Mesendoderm (in vitro differentiated cells): ENCODE data around the gene EPB41L5.
"Not testable (repeated sequence)": the region's sequence is repeated elsewhere in the genome, so short reads cannot be mapped to it uniquely, and the experiment has no call there.

Source experiments
- DNase-seq: peaks from one replicate; pipeline ENCODE4 v3.0.0; 2013
- H2AK5ac ChIP-seq: 2 replicates; pipeline ENCODE4 v1.6.1; 2013; ENCODE audit warnings: low read length, inconsistent platforms
- H2BK120ac ChIP-seq: 2 replicates; pipeline ENCODE4 v1.6.1; 2013; ENCODE audit warnings: low read depth, mild to moderate bottlenecking, low read length, moderate library complexity, mixed read lengths
- H2BK15ac ChIP-seq: replicated peaks from 2 replicates; pipeline ENCODE4 v1.6.1; 2013; ENCODE audit warnings: low read depth, mild to moderate bottlenecking, moderate library complexity
- H2BK5ac ChIP-seq: 2 replicates; pipeline ENCODE4 v1.6.1; 2013; ENCODE audit warnings: low read length, inconsistent platforms
- H3K18ac ChIP-seq: 2 replicates; pipeline ENCODE4 v1.6.1; 2013; ENCODE audit warnings: mild to moderate bottlenecking, low read length, mixed read lengths
- H3K23ac ChIP-seq: one replicate; pipeline ENCODE4 v1.6.1; 2013; ENCODE audit warnings: low read length
- H3K27ac ChIP-seq: 2 replicates; pipeline ENCODE4 v1.5.1; 2013; ENCODE audit warnings: low read depth, mild to moderate bottlenecking, inconsistent platforms, low read length, moderate library complexity
- H3K27me3 ChIP-seq: 2 replicates; pipeline ENCODE4 v1.6.1; 2013; ENCODE audit warnings: low read length, control low read depth, mild to moderate bottlenecking, inconsistent platforms; ENCODE audit not compliant: insufficient read depth, poor library complexity
- H3K36me3 ChIP-seq: 2 replicates; pipeline ENCODE4 v1.6.1; 2013; ENCODE audit warnings: low read length, inconsistent platforms; ENCODE audit not compliant: control insufficient read depth, insufficient read depth
- H3K4ac ChIP-seq: one replicate; pipeline ENCODE4 v1.6.1; 2013; ENCODE audit warnings: low read depth, mild to moderate bottlenecking, low read length, moderate library complexity
- H3K4me1 ChIP-seq: 2 replicates; pipeline ENCODE4 v1.6.1; 2013; ENCODE audit warnings: low read depth, low read length, inconsistent platforms; ENCODE audit not compliant: control insufficient read depth
- H3K4me2 ChIP-seq: 2 replicates; pipeline ENCODE4 v1.6.1; 2013; ENCODE audit warnings: low read length
- H3K4me3 ChIP-seq: 2 replicates; pipeline ENCODE4 v1.5.1; 2013; ENCODE audit warnings: mild to moderate bottlenecking, low read length
- H3K56ac ChIP-seq: one replicate; pipeline ENCODE4 v1.6.1; 2013; ENCODE audit warnings: low read length
- H3K79me1 ChIP-seq: 2 replicates; pipeline ENCODE4 v1.6.1; 2013; ENCODE audit warnings: low read length, inconsistent platforms
- H3K79me2 ChIP-seq: 2 replicates; pipeline ENCODE4 v1.6.1; 2013; ENCODE audit warnings: mild to moderate bottlenecking, low read length; ENCODE audit not compliant: control insufficient read depth, insufficient read depth
- H3K9ac ChIP-seq: 2 replicates; pipeline ENCODE4 v1.6.1; 2013; ENCODE audit warnings: low read length, inconsistent platforms
- H4K5ac ChIP-seq: one replicate; pipeline ENCODE4 v1.6.1; 2013; ENCODE audit warnings: low read length
- H4K8ac ChIP-seq: one replicate; pipeline ENCODE4 v1.6.1; 2013; ENCODE audit warnings: low read depth, mild to moderate bottlenecking, control low read depth, low read length, moderate library complexity
- WGBS: extraction: QIAGEN DNeasy Blood & Tissue Kit; methylation state at CpG from one replicate; pipeline ENCODE4 v1.1.7; 2013; ENCODE audit warnings: low lambda C conversion rate, missing lambda C conversion rate; ENCODE audit not compliant: insufficient coverage; ENCODE audit errors: extremely low coverage; 5-methylcytosine and 5-hydroxymethylcytosine counted together

EPB41L5 gene

DNA sequence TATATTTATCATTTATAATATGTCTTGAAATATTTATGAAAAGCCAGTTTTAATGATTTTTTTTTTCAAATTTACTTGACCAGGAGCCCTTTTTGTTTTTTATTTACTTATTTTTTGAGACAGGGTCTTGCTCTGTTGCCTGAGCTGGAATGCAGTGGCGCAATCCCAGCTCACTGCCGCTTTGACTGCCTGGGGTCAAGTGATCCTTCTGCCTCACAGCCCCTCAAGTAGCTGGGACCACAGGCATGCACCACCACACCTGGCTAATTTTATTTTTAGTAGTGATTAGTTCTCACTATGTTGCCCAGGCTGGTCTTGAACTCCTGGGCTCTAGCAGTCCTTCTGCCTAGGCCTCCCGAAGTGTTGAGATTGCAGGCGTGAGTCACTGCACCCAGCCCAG, 5.7 kb downstream of the EPB41L5 start:
- Histone ChIP-seq H3K4me1 (peaks cover 2% of the 10 kb centered on the region), H3K79me1 (peaks cover 2% of the 10 kb centered on the region), H3K4ac (no peak overlapping the region), H3K9ac (no peak overlapping the region), H2BK5ac (no peak overlapping the region), H3K23ac (no peak overlapping the region), H4K5ac (no peak overlapping the region), H2BK15ac (no peak overlapping the region), H3K79me2 (peaks cover 5% of the 10 kb centered on the region), H3K18ac (no peak overlapping the region), H3K4me3 (no peak overlapping the region), H3K4me2 (no peak overlapping the region), H4K8ac (no peak overlapping the region), H3K56ac (no peak overlapping the region), H3K36me3 (no peaks in the 10 kb centered on the region), H3K27me3 (no peaks in the 10 kb centered on the region), H3K27ac (no peak overlapping the region), H2BK120ac (no peak overlapping the region), H2AK5ac (no peak overlapping the region)
- peak; percentile 36 for DNase-seq
- WGBS: no CpG with 5 or more reads among the region's 4 CpGs

DNA sequence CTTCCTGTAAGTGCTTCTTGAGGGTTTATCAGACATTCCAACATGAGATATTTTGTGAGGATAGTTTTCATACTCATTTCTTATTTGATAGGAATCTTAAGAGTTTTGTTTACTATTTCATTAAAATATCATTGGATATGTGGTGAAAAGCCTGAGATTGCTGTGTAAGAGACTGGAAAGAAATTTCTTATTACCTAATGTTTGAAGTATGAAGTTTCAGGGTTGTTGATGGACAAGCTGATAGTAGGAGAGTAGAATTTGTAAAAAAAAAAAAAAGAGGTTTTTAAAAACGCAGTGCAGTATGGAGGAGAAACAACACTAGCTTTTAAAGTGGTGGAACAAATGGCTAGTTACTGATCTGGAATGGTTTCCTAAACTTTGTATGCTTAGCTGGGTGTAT, 7.7 kb downstream of the EPB41L5 start:
- Histone ChIP-seq H4K5ac (no peak overlapping the region), H3K79me1 (no peaks in the 10 kb centered on the region), H2AK5ac (no peak overlapping the region), H3K56ac (no peak overlapping the region), H2BK15ac (no peak overlapping the region), H2BK5ac (no peak overlapping the region), H3K4me2 (no peak overlapping the region), H3K27ac (no peak overlapping the region), H3K4ac (no peak overlapping the region), H3K27me3 (no peaks in the 10 kb centered on the region), H3K18ac (no peak overlapping the region), H3K9ac (no peak overlapping the region), H4K8ac (no peak overlapping the region), H3K23ac (no peak overlapping the region), H2BK120ac (no peak overlapping the region), H3K4me1 (no peaks in the 10 kb centered on the region), H3K4me3 (no peak overlapping the region), H3K36me3 (no peaks in the 10 kb centered on the region), H3K79me2 (no peaks in the 10 kb centered on the region)
- no peak for DNase-seq
- no CpG with 5 or more reads among the region's 1 CpG for WGBS

DNA sequence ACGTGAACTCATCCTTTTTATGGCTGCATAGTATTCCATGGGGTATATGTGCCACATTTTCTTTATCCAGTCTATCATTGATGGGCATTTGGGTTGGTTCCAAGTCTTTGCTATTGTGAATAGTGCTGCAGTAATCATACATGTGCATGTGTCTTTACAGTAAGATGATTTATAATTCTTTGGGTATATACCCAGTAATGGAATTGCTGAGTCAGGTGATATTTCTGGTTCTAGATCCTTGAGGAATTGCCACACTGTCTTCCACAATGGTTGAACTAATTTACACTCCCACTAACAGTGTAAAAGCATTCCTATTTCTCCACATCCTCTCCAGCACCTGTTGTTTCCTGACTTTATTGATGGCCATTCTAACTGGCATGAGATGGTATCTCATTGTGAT, 9.6 kb downstream of the EPB41L5 start:
- not testable (repeated sequence) for H2BK120ac ChIP-seq, H4K8ac ChIP-seq, H3K4me3 ChIP-seq, DNase-seq, H3K9ac ChIP-seq, H3K79me1 ChIP-seq, H3K23ac ChIP-seq, H3K27ac ChIP-seq, H3K27me3 ChIP-seq, H2BK5ac ChIP-seq, H4K5ac ChIP-seq, H2AK5ac ChIP-seq, H3K4me1 ChIP-seq, H3K56ac ChIP-seq, H3K4ac ChIP-seq, H3K79me2 ChIP-seq, H3K4me2 ChIP-seq, H2BK15ac ChIP-seq, H3K36me3 ChIP-seq, H3K18ac ChIP-seq
- no CpG with 5 or more reads among the region's 1 CpG for WGBS

DNA sequence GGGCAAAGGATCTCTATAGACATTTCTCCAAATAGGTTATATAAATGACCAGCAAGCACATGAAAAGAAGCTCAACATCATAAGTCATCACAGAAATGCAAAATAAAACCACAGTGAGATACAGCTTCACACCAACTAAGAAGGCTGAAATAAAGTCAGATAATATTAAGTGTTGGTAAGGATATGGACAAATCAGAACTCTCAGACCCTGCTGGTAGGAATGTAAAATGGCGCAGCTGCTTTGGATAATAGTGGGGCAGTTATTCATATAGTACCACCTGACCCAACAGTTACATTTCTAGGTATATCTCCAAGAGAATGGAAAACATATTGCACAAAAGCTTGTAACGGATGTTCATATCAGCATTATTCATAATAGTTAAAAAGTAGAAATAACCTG, 14.0 kb downstream of the EPB41L5 start:
- Histone ChIP-seq H3K36me3 (no peaks in the 10 kb centered on the region), H3K4me2 (no peak overlapping the region), H3K18ac (no peak overlapping the region), H3K79me2 (no peaks in the 10 kb centered on the region), H2BK15ac (no peak overlapping the region), H4K8ac (no peak overlapping the region), H2AK5ac (no peak overlapping the region), H3K9ac (no peak overlapping the region), H4K5ac (no peak overlapping the region), H3K56ac (no peak overlapping the region), H3K79me1 (peaks cover 6% of the 10 kb centered on the region), H3K27ac (no peak overlapping the region), H2BK5ac (no peak overlapping the region), H3K23ac (no peak overlapping the region), H3K4me3 (no peak overlapping the region), H3K27me3 (no peaks in the 10 kb centered on the region), H3K4ac (no peak overlapping the region), H3K4me1 (no peaks in the 10 kb centered on the region), H2BK120ac (no peak overlapping the region)
- DNase-seq: peak; percentile 28
- no CpG with 5 or more reads among the region's 2 CpGs for WGBS

DNA sequence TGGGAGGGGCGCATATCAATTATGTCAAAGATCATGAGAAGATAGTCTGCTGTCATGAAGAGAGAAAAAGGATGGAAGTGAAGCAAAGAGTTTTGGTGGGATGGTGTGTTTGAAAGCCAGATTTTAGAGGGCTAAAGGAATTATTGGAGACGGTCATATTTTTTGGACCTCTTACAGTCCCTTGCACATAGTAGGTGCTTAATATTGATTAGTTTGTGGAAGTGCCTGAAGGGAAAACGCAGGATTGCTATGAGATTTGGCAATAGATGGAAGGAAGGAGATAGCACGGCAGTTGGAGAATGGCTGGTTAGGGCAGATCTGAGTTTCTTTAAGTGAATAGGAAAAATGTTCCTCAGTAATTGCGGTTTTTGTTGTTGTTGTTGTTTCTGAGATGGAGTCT, 15.9 kb downstream of the EPB41L5 start:
- H2BK120ac ChIP-seq: no peak overlapping the region
- H3K79me2 ChIP-seq: no peaks in the 10 kb centered on the region
- no peak overlapping the region for H3K4ac ChIP-seq
- no peak overlapping the region for H3K4me3 ChIP-seq
- no peak overlapping the region for H4K8ac ChIP-seq
- peaks cover 6% of the 10 kb centered on the region for H3K79me1 ChIP-seq
- H4K5ac ChIP-seq: no peak overlapping the region
- H3K23ac ChIP-seq: no peak overlapping the region
- H3K4me1 ChIP-seq: no peaks in the 10 kb centered on the region
- no peak overlapping the region for H2BK5ac ChIP-seq
- no peak for DNase-seq
- no peaks in the 10 kb centered on the region for H3K36me3 ChIP-seq
- no peak overlapping the region for H3K4me2 ChIP-seq
- no peak overlapping the region for H3K9ac ChIP-seq
- no peaks in the 10 kb centered on the region for H3K27me3 ChIP-seq
- no peak overlapping the region for H3K18ac ChIP-seq
- WGBS: no CpG with 5 or more reads among the region's 5 CpGs
- no peak overlapping the region for H3K27ac ChIP-seq
- H2BK15ac ChIP-seq: no peak overlapping the region
- H3K56ac ChIP-seq: no peak overlapping the region
- no peak overlapping the region for H2AK5ac ChIP-seq
